GM12873 (cell line): ENCODE results near the gene TWIST1.

ENCODE experiments used
- TF ChIP-seq, protein P1 (sequence below): IDR thresholded peaks from 2 replicates; pipeline ENCODE4 v1.5.1; 2012; ENCODE audit warnings: low read depth, mild to moderate bottlenecking, moderate library complexity, low read length, control low read depth; ENCODE audit not compliant: insufficient read depth; ENCODE audit errors: missing control alignments

Gene TWIST1

DNA sequence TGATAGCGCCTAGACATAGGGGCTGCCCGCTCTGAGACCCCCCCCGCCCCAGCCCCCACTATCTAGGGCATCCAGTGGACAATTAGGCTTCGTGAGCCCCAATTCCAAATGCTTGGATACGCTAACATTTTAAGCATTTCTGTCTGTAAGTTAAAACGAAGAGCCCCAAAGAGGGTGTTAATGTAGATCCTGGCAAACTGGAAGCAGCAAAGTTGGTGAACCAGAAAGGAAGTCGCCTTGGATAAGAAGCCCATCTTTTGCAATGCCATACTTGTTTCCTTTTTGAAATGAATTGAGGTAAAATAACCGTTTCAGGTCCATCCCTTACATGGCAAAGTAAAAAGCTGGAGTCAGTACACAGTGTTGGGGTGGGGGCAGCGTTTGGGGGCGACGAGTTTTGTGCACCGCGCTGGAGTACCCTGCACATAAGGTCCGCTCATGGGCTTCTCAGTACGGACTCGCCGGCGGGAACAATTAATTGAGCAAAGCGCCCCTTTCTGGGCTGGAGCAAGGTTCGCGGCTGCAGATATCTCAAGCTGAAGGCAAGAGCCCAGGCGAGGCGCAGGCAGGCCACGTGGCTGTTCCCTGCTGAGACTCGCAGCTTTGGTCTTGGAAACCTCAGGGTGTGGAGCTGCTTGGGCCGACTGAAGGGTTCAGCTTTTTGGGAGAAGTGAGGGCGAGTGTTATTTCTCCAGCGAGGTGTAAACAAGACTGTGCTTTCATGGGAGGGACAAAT is 1.4 kb upstream of the TWIST1 start:
- TF ChIP-seq, protein P1, sequence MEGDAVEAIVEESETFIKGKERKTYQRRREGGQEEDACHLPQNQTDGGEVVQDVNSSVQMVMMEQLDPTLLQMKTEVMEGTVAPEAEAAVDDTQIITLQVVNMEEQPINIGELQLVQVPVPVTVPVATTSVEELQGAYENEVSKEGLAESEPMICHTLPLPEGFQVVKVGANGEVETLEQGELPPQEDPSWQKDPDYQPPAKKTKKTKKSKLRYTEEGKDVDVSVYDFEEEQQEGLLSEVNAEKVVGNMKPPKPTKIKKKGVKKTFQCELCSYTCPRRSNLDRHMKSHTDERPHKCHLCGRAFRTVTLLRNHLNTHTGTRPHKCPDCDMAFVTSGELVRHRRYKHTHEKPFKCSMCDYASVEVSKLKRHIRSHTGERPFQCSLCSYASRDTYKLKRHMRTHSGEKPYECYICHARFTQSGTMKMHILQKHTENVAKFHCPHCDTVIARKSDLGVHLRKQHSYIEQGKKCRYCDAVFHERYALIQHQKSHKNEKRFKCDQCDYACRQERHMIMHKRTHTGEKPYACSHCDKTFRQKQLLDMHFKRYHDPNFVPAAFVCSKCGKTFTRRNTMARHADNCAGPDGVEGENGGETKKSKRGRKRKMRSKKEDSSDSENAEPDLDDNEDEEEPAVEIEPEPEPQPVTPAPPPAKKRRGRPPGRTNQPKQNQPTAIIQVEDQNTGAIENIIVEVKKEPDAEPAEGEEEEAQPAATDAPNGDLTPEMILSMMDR: no peak

DNA sequence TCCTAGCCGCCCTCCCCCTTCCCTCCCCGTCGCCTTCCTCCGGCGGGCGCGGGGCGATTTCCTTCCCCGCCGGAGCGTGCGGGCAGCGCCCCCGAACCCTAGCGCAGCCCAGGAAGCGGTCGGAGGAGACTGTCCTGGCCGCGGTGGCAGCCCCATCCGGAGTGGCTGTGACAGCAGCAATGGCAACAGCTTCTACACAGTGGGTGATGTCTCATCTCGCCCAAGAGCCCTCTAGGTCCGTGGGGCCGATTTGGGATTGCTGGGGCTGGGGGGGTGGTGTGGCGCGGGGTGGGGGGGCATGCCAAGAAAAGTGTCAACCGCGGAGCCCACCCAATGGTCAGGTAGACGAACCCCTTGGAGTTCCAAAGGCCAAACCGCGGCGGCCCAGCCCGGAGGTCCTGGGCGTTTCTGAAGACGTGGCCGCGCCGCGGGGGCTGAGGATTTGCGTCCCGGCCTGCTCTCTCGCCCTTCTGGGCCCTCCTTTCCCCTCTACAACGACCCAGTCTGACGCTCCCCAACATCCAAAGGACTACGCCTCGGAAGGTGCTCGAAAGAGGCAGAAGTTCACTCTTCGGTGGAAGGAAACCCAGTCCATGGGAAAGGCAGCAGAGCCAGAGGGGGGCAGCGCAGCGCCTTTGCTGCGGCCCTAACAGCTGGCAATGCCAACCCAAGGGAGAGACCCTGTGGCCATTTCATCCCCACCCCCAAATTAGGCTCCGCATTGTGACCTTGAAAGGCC is 603 bp upstream of the TWIST1 start:
- TF ChIP-seq, protein P1: no peak

DNA sequence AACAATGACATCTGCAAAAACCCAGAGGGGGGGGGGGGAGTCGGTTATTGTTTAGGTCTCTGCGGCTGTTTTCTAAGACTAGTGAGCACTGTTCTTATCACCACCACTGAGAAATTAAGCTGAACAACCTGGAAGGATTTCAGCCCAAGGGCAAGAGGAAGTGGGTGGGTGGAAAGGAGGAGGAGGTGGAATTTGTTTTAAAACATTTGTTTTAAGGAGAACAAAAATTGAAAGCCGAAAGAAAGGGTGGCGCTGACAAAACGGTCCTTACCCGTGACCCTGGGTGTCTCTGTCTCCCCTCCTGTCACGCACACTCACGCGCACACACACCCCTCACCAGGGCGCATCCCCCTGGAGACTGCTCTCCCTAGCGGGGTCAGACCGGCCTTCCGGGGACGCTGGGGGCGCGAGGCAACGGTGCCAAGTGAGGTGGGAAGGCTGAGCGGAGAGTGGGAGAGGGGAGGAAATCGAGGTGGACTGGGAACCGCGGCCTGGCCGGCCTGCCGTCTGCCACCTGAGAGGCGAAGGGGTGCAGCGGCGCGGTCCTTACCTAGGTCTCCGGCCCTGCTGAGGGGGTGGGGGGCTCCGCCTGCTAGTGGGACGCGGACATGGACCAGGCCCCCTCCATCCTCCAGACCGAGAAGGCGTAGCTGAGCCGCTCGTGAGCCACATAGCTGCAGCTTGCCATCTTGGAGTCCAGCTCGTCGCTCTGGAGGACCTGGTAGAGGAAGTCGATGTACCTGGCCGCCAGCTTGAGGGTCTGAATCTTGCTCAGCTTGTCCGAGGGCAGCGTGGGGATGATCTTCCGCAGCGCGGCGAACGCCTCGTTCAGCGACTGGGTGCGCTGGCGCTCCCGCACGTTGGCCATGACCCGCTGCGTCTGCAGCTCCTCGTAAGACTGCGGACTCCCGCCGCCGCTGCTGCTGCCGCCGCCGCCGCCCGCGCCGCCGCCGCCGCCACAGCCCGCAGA is 1.0 kb downstream of the TWIST1 start:
- TF ChIP-seq, protein P1: no peak

DNA sequence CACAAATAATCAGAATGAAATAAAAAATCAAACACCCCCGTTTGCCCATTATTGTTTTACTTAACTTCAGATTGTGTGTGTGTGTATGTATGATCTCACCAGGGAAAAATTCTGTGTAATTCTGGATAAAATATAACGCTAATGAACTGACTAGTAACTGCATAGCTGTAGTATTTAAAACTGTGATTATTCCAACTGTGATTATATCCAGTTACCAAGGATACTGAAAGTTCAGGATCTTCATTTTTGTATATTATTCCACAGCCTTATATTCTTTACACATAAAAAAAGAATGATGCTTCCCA is 2.9 kb downstream of the TWIST1 start:
- TF ChIP-seq, protein P1: no peak

DNA sequence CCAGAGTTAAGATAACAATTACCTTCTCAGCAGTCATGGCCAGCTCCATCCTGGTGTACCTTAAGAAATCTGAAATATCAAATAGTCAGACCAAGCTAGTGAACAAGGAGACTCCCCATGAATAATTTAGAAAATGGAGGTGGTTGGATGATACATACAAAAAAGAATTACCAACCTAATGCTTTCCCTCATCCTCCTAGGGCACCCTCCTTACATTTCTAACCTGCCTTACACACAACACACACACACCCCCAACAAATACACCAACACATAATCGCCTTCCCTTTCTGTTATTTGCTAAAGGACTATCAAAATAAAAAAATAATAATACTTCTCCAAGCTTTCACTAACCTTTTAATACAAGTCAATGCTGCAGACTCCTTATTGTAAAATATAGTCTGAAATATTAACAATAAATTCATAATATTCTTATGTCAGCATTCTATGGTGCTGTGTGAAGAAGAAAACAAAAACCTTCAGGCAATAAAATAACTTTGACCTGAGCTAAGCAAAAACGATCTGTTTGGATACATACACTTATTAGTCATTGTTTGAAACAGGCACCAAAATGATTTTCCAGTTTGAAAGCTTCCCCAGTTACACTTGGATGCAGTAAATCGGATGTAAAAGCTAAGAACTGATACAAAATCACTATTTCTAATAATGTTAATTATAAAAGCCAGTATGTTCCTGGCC is 3.4 kb downstream of the TWIST1 start:
- TF ChIP-seq, protein P1: no peak

DNA sequence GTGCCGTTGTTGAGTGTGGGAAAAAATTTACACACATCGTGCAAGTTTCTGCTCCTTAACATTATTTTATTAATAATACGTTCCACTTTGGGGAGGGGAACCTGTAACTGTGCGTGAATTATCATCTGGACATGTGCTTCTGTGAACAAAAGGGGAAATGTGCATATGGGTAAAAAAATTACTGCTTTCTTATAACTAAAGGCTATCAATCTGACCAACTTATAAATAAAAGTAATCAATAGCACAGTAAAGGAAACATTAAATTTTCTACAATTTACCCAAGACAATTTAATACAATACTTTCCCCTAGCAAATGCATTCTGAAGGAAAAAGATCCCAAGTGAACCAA is 4.5 kb downstream of the TWIST1 start:
- TF ChIP-seq, protein P1: no peak
